NCI-H1105 treated with DMSO at 0.1 percent for 48 hours (cell line): ENCODE results near the gene ACTA1.
"Not testable (repeated sequence)": the region's sequence is repeated elsewhere in the genome, so short reads cannot be mapped to it uniquely, and the experiment has no call there.

ENCODE experiments used
- DNase-seq: peaks from one replicate; lab custom pipeline; 2025; lab: John Stamatoyannopoulos, UW

The ACTA1 gene

GRCh38 chr1:229440851-229441537 is 7.1 kb upstream of the ACTA1 start:
- DNase-seq: no peak

DNA sequence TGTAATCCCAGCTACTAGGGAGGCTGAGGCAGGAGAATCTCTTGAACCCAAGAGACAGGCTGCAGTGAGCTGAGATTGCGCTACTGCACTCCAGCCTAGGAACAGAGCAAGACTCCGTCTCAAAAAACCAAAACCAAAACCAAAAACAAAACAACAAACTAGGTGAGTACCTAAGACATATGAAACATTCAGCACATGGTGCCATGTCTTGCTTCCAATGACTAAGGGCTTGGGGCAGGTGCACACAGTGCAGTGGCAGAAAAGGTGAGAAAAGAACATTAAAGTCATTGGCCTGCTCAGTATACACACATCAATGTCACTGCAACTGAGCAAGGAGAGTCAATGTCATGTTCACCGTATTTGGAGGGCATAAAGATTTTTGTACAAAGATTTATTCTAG is 4.1 kb upstream of the ACTA1 start:
- no peak for DNase-seq

GRCh38 chr1:229437443-229437842 is 3.5 kb upstream of the ACTA1 start:
- no peak for DNase-seq

DNA sequence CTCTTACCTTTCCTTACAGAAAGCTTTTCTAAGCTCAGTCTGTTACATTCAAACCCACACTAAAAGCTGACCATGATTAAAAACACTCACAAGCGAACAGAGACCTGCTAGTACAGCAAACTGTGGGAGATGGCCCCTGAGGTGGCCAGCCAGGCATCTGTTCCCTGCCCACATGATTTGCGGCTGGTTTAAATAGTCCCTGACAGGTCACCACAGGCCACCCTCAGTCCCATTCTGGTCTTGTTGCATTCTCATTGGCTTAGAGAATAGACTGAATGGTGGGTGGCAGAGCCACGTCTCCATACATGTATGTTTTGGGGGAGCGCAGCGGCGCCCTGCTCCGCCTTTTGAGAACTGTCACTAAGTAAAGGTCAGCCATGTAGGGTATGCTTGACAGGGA is 2.3 kb upstream of the ACTA1 start:
- DNase-seq: no peak

GRCh38 chr1:229434641-229435051 is 752 bp upstream of the ACTA1 start:
- no peak for DNase-seq

GRCh38 chr1:229433364-229434004 is 410 bp downstream of the ACTA1 start:
- DNase-seq: no peak

- no peak for DNase-seq
Observed at GRCh38 chr1:229432905-229433304, 989 bp downstream of the ACTA1 start.

GRCh38 chr1:229432116-229432461 is 1.8 kb downstream of the ACTA1 start:
- DNase-seq: no peak

- DNase-seq: no peak
Observed at GRCh38 chr1:229431284-229432115, 2.4 kb downstream of the ACTA1 start.

DNA sequence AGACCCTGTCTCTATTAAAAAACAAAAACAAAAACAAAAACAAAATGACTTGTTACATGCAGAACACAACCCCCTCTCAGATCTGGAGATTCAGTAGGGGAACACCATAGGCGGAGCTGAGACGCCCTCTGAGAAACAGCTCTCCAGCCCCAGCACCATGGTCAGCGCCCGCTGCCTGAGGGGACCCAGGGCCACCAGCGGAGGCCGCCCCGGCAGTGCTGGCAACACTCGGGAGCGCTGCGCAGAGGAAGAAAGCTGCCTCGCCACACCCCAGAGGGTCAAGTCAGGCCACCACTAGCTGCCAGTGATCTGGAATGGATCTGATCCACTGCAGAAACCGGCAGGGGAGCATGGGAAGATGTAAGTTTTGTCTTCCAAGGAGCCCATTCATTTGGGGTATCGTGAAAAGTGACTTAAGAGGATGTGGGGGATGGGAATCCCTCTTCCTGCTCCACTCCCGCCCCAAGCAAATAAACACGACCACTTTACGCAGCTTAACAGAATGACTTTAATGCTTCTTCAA is 3.1 kb downstream of the ACTA1 start:
- no peak for DNase-seq

DNA sequence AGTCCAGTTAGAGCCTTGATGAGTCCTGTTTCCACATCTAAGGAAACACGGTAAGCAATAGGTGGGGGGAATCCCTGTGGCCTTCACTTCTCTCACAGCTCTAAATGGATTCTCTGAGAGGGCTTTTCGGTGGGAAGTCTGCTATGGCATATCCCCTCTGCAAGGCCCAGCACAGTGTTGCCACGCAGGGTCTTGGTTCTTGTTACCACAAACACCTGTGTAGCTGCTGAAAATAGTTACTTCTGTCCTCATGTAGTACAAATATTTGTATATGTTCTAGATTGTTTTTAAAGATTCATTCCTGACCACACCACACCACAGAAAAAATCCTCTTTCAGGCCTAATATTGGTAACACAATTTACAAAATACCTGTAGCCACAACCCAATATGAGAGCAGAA is 5.6 kb downstream of the ACTA1 start:
- no peak for DNase-seq

GRCh38 chr1:229427572-229427971 is 6.3 kb downstream of the ACTA1 start:
- no peak for DNase-seq

- no peak for DNase-seq
Observed at GRCh38 chr1:229425564-229426159, 8.2 kb downstream of the ACTA1 start.

- no peak for DNase-seq
Observed at GRCh38 chr1:229420765-229421164, 13.1 kb downstream of the ACTA1 start.

GRCh38 chr1:229420224-229420623 is 13.7 kb downstream of the ACTA1 start:
- DNase-seq: no peak

GRCh38 chr1:229418586-229418985 is 15.3 kb downstream of the ACTA1 start:
- not testable (repeated sequence) for DNase-seq

DNA sequence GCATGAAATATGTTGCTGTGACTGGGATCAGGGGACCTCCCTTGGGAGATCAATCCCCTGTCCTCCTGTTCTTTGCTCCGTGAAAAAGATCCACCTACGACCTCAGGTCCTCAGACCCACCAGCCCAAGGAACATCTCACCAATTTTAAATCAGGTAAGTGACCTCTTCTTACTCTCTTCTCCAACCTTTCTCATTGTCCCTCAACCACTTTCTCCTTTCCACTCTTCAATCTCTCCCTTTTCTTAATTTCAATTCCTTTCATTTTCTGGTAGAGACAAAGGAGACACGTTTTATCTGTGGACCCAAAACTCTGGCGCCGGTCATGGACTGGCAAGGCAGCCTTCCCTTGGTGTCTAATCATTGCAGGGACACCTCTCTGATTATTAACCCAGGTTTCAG is 21.1 kb downstream of the ACTA1 start:
- not testable (repeated sequence) for DNase-seq

GRCh38 chr1:229412056-229412455 is 21.8 kb downstream of the ACTA1 start:
- no peak for DNase-seq

GRCh38 chr1:229411434-229412055 is 22.3 kb downstream of the ACTA1 start:
- DNase-seq: no peak

GRCh38 chr1:229410692-229411433 is 23.0 kb downstream of the ACTA1 start:
- peak; percentile 80 for DNase-seq

GRCh38 chr1:229410370-229410691 is 23.6 kb downstream of the ACTA1 start:
- DNase-seq: no peak
